Stimulated activated CD8-positive, alpha-beta memory T cell treated with anti-CD3 and anti-CD28 coated beads, Interleukin-7, amount 100 ng/mL, for 24 hours (primary cell): ENCODE measurements around the gene PDC.
"Not testable (repeated sequence)": the region's sequence is repeated elsewhere in the genome, so short reads cannot be mapped to it uniquely, and the experiment has no call there.

Experiments used
- DNase-seq: peaks from one replicate; pipeline ENCODE4 v3.0.0-alpha.2; 2020; ENCODE audit warnings: low read depth

PDC gene

DNA sequence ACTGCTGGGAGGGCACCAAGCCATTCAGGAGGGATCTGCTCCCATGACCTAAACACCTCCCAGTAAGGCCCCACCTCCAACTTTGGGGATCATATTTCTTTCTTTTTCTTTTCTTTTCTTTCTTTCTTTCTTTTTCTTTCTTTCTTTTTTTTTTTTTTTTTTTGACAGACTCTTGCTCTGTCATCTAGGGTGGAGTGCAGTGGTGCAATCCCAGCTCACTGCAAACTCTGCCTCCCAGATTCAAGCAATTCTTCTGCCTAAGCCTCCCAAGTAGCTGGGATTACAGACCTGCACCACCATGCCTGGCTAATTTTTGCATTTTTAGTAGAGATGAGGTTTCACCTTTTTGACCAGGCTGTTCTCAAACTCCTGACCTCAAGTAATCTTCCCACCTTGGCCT, 4.6 kb upstream of the PDC start:
- not testable (repeated sequence) for DNase-seq

DNA sequence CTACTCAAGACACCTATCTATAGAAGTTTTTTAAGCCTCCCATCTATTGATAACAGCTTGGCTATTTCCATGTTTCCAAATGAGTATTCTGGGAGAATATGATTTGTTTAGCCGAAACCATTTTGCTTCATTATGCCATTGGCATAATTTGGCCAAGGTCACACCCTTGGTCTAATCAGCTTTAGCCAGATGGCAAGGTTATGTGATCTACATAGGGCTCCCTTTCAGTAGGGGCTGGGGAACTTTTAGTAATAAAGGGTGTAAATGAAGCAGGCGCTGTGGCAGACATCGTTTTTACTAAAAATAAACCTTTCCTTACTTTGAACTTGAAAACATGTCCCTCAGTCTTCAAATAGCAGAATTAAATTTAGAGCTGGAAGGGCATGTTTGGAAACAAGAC, 3.0 kb upstream of the PDC start:
- DNase-seq = no peak

DNA sequence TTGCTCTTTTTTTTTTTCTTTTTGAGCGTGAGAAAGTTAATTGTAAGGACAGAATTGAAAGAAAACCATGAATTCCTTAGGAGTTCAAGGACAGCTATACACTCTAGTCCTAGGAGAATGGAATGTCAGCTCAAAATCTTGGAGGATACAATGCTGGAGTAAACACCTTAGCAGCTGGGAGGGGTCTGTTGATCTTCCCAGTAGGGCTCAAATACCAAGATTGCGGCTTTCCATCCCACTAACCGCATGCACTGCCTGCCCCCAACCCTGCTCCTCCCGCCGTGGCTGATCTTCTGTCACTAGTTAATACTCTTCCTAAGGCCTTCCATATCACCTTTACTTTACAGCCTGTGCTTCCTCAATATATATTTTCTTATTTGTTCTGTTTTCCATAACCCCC, 2.6 kb upstream of the PDC start:
- DNase-seq = no peak

DNA sequence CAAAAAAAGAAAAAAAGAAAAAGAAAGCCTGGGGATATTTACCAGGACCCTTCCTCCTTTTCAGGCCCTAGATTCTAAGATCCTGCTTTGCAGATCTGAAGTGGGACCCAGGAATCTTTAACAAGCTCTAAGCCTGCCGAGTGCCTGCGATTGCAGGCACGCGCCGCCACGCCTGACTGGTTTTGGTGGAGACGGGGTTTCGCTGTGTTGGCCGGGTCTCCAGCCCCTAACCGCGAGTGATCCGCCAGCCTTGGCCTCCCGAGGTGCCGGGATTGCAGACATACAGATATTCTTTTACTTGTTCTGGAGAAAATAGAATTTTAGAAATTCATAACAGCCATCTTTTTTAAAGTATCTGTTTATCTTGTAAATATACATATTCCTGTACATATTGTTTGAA, 1.8 kb downstream of the PDC start:
- DNase-seq = not testable (repeated sequence)

DNA sequence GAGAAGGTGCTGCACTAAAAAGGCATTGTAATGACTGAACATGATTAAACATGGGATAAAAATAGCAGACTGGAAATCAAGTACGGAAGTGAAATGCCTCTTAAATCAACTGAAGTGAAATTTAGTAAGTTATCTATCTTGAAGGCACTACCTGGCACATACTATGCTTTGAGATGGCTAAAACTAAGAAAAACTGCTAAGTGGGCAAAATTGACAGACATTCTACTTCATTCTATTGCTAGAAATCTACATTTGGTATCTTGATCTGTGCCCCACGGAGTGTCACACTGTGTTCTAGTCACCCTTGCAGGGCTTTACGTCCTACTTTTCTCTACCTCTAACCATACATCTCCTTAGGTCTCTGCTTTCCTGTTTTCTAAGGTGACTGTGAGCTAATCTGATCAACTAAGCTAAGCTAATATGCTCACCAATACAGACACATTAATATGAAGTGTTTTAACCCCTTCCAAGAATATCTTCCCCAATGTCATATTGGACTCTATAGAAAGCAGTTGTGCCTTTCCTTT, 4.1 kb downstream of the PDC start:
- DNase-seq = no peak

DNA sequence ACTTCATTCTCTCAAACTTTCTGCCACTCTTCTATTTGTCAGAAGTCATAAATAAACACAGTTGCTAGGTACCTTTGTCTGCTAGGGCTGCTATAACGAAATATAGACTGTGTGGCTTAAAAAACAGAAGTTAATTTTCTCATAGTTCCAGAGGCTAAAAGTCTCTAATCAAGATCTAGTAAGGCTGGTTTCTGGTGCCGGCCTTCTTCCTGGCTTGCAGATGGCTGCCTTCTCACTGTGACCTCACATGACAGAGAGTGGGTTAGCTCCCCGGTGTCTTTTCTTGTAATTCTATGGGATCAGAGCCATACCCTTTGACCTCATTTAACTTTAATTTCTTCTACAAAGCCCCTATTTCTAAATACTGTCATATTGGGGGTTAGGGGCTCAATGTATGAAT, 5.9 kb downstream of the PDC start:
- no peak for DNase-seq

DNA sequence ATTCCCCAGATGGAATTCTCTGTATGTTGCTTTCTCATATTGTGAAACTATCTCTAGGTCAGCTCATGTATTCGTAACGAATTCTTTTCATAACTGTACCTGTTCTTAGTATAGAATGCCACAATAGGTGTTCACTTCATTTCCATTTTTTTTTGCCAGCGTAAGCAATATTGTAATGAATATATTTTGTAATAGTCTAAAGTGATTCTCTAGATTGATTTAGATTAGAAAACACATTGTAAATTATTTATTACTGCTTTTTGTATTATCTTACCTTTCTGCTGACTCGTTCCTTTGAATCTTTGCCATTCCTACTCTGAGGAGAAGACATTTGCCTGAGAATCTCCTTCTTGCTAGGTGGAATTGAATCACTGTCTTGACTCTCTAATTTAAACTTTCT, 14.8 kb downstream of the PDC start:
- DNase-seq = no peak

DNA sequence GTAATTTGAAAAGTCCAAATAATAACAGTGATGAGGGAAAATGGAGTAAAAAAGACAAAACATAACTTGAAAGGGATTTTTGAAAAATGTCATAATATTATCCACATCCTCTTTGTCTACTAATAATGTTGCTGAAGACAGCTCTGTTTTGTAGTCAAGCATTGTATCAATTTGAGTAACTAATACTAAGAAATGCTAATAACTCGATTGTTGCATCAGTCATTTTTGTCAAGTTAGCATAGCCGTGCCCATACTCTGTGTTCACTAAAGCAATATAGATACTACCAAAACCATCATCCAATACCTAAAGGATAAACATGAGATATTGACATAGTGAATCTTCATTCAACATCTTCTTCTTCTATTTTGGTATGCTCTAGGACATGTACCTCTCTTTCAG, 17.3 kb downstream of the PDC start:
- DNase-seq = no peak

DNA sequence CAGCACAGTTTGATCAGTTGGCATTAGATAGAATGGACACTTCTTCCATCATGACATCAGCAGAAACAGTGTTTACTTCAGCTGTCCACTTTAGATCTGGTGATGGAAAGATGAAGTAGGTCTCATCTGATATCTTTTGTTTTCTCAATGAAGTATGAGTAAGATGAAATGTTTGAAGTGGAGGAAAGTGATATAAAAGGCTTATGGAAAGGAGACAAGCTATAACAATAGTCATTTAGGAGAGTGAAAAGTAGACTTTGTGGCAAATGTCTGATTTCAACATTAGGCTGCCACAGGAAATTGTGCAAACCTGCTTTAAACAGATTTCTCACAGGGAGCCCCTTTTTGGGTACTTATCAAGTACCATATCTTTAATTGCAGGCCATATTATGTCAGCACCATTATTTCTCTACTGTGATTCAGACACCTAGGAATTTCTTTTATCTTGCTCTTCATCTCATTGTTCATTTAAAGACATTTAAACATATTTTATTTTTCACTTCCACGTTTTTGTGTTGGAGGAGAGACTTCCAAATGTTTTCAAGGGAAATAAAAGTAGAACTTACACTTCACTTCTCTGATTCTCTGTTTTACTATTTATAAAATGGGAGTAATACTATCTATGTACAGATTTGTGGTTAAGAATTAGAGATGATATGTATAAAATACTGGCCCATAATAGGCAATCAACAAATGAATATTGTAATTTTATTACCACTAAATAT, 18.1 kb downstream of the PDC start:
- no peak for DNase-seq

DNA sequence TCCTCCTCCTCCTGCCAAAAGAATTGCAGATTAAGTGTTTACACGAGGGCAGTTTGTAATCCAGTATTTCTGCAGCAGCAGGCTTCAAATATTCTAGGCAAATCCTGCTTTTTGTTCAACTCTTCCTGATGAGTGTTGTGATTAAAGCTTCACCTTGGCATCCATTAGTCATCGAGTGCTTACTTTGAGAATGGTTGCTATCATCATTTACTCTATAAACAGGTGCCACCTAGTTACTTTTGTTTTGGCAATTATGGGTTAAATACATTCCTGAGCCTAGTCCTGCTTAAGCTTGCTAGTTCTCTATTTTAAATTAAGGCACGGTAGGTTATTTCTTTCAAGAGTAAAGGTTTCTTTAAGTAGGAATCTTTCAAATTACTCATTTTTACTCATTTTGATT, 20.3 kb downstream of the PDC start:
- DNase-seq = no peak

DNA sequence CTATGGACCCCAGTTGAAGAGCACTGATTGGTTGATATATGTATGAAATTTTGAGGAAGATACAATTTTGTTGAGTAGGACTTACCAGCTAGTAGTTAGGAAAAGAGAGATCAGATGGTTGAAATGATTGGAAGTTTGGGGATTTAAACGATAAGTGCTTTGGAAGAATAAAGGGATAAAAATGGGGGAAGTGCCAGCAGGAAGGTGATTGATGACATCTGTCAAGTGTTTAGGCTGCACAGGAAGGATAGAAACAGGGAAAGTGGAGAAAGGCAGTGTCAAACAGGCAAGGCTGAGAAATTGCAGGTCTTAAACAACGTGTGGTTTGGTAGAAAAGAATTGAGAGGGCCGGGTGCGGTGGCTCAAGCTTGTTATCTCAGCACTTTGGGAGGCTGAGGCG, 22.3 kb downstream of the PDC start:
- DNase-seq = no peak

DNA sequence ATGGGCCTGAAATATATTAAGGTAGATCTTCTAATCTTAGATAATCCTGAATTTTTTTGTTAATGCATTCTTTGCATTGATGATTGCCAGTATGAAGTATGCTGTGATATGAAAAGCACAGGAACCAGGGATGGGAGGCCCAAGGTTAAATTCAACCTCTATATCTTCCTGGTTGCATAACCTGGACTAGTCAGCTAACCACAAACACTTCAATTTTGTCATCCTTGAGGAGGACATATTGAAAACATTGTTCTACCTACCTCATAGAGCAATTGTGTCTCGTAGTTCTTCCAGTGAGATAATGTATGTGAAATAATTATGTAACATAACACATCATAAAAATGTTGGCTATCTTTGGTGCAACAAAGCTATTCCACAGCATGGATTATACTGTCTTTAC, 25.6 kb downstream of the PDC start:
- DNase-seq = no peak

DNA sequence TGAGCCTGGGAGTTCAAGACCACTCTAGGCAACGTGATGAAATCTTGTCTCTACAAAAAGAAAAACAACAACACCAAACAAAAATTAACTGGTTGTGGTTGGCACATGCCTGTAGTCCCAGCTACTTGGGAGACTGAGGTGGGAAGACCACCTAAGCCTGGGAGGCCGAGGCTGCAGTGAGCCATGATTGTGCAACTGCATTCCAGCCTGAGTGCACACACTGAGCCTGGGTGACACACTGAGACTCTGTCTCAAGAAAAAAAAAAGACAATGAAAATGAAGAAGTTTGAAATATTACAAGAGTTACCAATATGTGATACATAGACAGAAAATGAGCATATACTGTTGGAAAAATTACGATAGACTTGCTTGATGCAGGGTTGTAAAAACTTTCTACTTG, 31.9 kb downstream of the PDC start:
- DNase-seq = no peak

DNA sequence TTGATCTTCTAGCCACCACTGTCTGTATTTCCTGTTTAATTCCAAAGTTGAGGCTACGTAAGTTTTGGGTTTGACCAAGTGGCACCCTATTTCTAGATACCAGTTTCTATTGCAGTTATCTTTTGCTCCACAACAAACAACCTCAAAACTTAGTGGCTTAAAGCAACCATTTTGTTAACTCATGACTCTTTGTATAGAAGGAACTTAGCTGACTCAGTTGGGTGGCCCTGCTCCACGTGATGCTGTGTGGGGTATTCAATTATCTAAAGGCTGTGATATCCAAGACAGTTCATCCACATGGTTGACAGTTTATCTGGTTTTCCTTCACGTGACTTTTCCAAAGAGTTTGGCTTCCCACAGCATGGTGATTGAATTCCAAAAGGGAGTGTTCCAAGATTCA, 34.8 kb downstream of the PDC start:
- DNase-seq = no peak

DNA sequence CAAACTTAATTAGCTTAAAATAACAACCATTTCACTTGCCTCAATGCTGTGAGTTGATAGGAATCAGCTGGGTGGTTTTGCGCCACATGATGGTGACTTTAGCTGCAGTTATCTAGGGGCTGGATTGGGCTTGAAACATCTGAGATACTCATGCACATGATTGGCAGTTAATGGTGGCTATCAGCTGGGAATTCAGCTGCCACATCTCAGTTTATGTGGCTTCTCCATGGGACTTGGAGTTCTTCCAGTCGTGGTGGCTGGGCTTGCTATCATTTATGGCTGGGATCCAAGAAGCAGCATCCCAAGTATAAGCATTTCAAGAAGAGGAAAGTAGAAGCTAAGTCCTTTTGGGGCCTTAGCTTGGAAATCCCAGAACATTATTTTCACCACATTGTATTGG, 36.4 kb downstream of the PDC start:
- DNase-seq = no peak

DNA sequence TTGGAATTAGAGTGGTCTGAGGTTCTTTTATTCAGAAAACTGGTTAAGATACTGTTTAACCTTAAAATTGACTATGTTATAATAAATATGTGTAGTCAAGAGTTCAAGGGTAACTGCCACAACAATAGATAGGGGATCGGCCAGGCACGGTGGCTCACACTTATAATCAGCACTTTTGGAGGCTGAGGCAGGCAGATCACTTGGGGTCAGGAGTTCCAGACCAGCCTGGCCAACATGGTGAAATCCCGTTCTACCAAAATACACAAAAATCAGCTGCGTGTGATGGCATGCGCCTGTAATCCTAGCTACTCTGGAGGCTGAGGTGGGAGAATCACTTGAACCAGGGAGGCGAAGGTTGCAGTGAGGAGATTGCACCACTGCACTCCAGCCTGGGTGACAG, 39.5 kb downstream of the PDC start:
- no peak for DNase-seq

DNA sequence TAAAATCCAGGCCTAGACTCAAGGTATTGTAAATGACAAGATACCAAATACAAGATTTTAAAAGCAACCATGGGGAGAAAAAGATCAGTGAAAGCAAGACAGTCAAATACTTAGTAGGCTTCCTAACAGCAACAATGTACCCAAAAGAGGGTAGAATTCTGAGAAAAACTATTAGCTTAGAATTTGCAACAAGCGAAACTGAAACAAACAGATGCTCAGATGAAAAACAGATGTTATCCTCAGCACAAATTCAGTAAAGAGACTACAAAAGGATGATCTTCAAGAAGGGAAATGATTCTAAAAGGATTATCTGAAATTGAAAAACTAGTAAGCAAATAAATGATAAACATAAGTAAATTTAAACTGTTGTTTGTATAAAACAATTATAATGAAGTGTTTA, 40.0 kb downstream of the PDC start:
- no peak for DNase-seq

DNA sequence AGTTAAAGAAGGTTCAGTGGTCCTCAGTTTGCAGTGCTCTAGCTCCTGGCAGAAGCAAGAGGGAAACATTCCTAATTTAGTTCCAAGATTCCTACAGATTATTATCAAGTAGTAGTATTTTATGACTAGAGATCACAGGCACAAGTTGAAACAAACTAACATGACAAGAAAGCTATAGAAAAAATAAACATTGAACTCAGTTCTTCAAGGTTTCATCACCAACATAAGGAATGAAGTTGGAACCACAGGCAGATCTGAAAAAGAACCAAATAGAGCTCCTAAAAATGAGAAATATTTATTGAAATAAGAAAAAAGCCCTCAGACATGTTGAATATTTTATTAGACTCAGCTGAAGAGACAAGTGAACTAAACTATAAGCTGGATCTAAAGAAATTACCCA, 40.6 kb downstream of the PDC start:
- no peak for DNase-seq

DNA sequence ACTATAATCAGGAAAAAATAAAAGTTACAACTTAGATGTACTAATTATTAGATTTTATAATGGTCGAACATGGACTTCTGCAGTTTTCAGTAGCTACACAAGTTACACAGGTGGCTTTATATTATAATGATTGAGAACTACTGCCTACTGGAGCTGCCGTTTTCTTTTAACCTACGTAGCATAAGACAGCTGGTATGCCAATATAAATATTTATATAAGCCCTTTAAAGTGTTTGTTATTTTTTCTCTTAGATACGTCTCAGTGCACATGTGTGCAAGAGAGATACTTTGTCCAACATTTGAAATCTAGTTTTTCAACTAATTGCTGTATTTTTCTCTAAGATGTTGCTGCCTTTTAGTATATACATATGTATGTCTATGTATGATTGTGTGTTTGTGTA, 42.4 kb downstream of the PDC start:
- DNase-seq = no peak

DNA sequence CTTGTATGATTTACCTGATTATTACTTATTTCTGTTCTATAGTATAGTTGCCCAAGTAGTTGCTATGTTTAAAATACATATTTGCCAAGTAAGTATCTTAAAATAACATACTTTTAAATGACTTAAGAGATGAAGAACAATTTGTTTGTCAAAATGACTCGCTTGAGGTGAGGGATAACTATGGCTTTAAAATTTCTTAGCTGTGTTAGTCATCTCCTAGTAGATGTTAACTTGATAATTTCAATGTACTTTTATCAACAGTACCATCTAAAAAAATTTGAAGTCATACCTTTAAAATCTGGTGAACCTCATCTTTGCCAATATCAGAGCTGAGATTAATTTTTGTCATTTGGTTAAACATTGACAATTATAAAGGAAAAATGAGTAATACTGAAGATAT, 47.6 kb downstream of the PDC start:
- no peak for DNase-seq

DNA sequence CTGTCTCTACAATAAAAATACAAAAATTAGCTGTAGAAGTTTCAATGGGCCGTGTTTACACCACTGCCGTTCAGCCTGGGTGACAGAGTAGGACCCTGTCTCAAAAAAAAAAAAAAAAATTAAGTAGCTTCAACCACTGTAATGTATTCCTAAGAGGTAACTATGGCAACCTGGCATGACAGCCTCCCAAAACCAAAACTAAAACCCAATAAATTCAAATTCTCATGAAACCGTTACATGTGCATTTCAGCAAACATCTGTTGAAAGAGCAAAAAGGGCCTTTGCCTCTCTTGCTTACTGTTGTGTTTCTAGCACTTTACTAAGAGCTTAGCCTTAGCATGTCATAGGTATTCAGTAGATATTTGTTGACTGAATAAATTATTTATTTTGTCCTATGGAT, 51.8 kb downstream of the PDC start:
- DNase-seq = no peak

DNA sequence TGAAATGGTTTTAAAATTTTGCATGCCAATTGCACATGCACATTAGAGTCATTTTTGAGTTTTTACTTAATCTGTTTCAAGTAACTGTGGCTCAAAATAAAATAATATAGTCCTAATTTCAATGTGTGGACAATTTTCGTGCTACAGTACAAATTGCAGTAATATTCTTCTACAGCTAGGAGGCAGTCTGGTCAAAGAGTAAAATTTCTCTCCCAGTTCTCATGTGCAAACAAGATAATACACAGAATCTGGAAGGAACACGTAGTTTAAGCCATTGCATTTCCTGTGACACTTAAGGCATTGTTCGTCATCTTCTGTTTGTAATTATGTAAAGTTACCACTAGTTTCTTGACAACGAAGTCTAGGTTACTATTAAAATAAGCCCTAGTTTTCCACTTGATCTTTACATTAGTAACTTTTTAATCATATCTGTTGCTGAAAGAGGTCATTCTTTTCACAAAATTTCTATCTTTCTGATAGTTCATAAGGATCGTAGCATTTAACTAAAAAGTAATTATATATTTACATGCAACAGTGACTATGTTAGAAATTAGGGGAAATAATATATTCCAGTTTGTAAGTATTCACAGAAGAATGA, 56.4 kb downstream of the PDC start:
- no peak for DNase-seq

DNA sequence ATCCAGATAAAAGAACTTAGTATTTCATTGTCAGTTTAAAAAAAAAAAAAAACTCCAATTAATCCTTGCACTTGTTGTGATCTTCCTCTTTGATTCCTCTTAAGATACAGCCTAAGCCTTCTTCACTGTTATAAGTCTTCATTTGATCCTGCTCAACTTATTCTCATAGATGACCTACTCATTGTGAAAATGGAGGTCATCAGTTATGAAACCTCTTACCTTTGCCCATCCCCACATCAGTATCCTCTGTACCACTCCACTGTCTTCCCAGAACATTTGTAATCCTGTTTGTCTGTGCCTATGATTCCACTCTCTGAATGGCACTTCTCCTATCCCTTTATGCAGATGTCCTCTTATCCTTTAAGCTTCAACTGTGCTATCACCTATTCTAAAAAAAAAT, 57.3 kb downstream of the PDC start:
- DNase-seq = no peak

DNA sequence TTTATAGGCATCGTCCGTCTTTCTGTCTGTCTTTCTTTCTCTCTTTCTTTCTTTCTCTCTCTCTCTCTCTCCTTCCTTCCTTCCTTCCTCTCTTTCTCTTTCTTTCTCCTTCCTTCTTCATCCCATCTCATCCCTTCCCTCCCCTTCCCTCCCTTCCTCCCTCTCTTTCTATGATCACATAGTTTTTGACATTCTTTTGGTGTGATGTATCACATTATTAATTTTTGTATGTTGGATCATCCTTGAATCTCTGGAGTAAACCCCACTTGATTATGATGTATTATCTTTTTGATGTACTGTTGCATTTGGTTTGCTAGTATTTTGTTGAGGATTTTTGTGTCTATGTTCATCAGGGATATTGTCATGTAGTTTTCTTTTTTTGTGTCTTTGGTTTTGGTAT, 59.5 kb downstream of the PDC start:
- DNase-seq = not testable (repeated sequence)
